ENCODE data around the gene PKNOX2. TPM values are rescaled to one million over a fixed set of nuclear protein-coding genes. Genes with fewer than 3 reads are reported as not detected.

PKNOX2 gene
- total RNA-seq, 1 donor, result 0.86 TPM

DNA sequence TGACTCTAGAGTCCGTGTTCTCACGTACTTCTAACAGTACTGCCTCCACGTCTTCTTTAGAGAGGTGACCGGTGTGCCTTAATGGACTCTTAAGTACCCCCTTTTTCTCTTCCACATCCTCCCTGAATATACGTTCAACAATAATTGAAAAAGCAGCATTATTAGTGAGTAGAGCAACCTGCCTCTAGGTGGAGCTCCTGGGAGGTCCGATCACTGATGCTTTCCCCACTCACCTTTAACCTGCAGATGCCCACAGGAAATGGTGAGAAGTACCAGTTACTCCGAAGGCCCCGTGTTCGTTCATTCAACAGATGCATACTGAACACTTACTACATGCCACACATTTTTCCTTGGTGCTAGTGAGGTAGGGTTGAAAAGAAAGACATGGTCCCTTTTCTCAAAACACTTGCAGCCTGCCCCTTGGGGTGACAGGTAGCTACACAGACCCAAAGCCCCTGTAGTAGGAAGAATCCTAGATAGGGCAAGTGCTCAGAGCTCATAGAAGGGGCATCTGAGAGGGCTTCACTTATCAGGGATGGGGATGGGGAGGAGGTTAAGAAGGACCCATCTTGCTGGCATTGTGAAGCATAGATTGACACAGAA is 258.8 kb downstream of the PKNOX2 start:
- no peak for DNase-seq (ENCODE audit: low read depth)
- no peak overlapping the region for H3K4me3 ChIP-seq (ENCODE audit: low read depth, low read length)
- TF ChIP-seq, protein P1, sequence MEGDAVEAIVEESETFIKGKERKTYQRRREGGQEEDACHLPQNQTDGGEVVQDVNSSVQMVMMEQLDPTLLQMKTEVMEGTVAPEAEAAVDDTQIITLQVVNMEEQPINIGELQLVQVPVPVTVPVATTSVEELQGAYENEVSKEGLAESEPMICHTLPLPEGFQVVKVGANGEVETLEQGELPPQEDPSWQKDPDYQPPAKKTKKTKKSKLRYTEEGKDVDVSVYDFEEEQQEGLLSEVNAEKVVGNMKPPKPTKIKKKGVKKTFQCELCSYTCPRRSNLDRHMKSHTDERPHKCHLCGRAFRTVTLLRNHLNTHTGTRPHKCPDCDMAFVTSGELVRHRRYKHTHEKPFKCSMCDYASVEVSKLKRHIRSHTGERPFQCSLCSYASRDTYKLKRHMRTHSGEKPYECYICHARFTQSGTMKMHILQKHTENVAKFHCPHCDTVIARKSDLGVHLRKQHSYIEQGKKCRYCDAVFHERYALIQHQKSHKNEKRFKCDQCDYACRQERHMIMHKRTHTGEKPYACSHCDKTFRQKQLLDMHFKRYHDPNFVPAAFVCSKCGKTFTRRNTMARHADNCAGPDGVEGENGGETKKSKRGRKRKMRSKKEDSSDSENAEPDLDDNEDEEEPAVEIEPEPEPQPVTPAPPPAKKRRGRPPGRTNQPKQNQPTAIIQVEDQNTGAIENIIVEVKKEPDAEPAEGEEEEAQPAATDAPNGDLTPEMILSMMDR (IDR thresholded peaks at IDR 0.05; ENCODE audit: insufficient read depth, low read depth, low read length), result peak; percentile 29

DNA sequence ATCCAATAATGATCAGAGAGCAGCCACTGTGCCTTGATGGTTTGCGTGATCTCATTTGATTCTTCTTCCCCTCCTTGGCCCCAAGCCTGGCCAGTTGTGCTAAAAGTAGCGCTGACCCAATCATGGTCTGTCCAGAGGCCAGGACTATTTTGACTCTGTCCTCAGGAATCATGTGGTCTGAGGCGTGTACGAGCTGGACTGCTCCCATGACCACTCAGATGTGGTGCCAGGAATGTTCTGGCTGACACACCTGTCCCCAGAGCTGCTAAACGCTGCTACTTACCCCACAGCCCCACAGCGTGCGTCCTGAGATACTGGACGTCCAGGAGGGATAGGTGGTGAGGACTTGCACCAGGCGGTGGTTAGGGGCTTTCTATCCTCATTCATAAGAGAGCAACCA is 261.1 kb downstream of the PKNOX2 start:
- TF ChIP-seq, protein P1 (IDR thresholded peaks at IDR 0.05; ENCODE audit: insufficient read depth, low read depth, low read length), result no peak
- no peak overlapping the region for H3K4me3 ChIP-seq (ENCODE audit: low read depth, low read length)
- no peak for DNase-seq (ENCODE audit: low read depth)

DNA sequence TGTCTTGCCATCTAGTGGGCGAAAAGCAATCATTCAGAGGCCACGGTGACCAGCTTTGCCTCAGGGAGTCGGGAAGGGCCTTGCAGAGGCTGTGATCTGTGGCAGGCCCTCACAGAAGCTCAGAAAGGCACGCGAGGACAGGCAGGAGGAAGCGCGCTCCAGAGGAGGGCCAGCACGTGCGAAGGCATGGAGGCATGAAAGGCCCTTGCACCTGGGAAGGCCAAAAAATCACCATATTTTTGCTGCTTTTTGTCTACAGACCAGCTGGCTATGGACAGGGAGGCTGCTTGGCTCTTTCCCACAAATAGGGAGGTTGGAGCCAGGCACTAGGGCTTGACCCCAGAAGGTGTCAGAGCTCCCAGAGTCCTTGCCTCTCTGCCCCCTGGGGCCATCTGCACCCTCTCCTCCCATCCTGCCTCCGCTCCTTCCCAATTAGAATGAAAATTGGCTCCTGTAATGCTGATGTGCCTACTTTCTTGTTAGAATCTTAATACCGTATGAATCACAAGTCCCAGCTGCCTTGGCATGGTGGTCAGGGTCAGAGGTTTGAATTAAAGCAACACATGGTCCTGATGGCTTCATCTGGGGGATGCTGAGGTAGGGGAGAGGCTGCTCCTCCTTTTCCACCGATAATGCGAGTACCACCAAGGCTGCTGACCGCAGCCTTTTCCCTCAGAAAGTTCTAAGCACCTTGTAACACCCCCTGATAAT is 262.4 kb downstream of the PKNOX2 start:
- no peak overlapping the region for H3K4me3 ChIP-seq (ENCODE audit: low read depth, low read length)
- TF ChIP-seq, protein P1 (IDR thresholded peaks at IDR 0.05; ENCODE audit: insufficient read depth, low read depth, low read length), result no peak
- DNase-seq (ENCODE audit: low read depth), result no peak

DNA sequence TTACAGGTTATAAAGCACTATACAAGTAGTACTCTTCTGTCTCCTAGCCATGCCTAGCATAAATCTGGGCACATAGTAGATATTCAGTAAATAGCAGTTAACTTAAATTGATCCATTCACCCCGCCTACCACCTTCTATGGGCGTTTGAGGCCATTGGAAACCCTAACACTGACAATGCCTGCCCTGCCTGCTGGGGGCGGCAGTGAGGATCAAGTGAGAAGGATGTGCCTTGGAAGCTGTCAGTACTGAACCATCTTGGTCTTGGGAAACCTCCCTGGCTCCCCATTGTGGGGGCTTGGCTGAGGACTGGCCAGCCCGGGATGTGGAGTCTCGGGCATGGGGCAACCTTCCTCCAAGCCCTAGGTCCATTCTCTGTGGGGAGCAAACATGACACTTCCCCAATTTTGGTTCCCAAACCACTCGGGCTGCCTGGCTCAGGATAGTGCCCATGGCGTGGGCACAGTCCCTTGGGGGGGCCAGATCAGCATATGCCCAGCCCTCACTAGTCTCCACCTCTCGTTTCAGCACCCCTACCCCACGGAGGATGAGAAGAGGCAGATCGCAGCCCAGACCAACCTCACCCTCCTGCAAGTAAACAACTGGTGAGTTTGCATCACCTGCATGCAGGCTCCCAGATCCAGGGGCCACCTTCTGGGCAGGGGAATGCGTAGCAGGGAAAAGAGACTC is 264.1 kb downstream of the PKNOX2 start:
- H3K4me3 ChIP-seq (ENCODE audit: low read depth, low read length), result no peak overlapping the region
- DNase-seq (ENCODE audit: low read depth), result no peak

DNA sequence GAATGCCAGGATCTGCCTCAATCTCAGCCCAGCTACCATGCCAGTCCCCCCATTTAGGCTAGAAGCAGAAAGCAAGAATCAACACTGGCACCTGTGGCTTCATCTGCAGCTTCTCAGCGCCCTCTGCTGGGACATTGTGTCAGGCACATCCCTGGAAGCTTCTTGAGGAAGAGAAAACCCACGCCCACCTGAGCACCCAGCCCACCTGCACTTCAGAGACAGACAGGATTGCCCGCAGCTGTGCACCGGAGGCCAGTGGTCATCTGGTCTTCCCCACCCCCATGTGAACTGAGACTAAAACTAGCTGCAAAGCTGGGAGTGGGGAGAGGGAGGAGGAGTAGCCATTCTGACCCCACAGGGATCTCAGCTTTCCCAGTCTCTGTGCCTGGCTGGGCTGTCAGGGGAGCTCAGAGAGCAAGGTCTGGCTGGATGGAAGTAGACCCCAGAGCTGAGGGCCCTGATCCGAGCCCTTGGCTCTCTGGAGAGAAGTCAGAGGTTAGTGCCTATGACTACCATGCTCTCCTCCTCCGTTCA is 264.7 kb downstream of the PKNOX2 start:
- TF ChIP-seq, protein P1 (IDR thresholded peaks at IDR 0.05; ENCODE audit: insufficient read depth, low read depth, low read length), result peak; percentile 75
- peak; percentile 51 for DNase-seq (ENCODE audit: low read depth)
- H3K4me3 ChIP-seq (ENCODE audit: low read depth, low read length), result no peak overlapping the region

More for the DNA sequence above, 264.1 kb downstream of the PKNOX2 start:
- TF ChIP-seq, protein P1 (IDR thresholded peaks at IDR 0.05; ENCODE audit: insufficient read depth, low read depth, low read length), result no peak

DNA sequence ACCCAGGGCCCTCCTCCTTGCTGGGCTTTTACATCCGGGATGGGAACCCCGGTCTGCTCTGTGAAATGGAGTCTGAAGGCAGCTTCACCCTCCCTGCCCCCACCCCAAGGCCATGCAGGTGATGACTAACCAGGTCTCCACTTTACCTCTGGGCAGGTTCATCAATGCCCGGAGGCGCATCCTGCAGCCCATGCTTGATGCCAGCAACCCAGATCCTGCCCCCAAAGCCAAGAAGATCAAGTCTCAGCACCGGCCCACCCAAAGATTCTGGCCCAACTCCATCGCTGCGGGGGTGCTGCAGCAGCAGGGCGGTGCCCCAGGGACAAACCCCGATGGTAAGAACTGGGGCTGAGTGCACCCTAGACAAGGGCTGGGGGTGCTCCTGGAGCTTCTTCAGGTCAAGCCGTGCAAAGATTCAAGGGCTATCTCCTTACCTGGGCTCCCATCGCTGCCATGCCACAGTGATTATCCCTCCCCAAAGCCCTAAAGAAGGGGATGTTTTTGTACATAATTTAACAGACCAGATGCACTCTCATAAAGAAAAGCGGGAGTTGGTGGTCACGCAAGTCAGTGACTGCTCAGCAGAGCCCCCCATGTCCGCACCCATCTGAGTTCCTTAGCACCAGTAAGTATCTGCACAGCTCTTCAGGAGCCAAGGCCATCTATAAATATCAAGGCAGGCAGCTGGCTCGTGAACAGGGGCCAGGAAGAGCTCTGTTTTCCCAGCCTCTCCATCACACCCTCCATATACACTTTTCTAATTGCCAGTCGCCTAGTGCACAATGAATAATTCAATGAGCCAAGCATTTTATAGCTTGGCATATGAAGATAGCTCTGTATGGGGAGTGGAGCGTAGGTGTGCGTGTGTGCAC is 265.5 kb downstream of the PKNOX2 start:
- TF ChIP-seq, protein P1 (IDR thresholded peaks at IDR 0.05; ENCODE audit: insufficient read depth, low read depth, low read length), result no peak
- no peak overlapping the region for H3K4me3 ChIP-seq (ENCODE audit: low read depth, low read length)
- no peak for DNase-seq (ENCODE audit: low read depth)

Data from fibroblast of villous mesenchyme (primary cell).